Measurements from ENCODE around the gene NSMCE4A. TPM values are rescaled to one million over a fixed set of nuclear protein-coding genes. Genes with fewer than 3 reads are reported as not detected.

NSMCE4A gene
- total and polyA plus RNA-seq, 9 of the 15 experiments (the other 6 are each of a cell fraction or from before 2014, with no cell fraction given), result 8.4 to 88.5 (median 46.4) TPM

DNA sequence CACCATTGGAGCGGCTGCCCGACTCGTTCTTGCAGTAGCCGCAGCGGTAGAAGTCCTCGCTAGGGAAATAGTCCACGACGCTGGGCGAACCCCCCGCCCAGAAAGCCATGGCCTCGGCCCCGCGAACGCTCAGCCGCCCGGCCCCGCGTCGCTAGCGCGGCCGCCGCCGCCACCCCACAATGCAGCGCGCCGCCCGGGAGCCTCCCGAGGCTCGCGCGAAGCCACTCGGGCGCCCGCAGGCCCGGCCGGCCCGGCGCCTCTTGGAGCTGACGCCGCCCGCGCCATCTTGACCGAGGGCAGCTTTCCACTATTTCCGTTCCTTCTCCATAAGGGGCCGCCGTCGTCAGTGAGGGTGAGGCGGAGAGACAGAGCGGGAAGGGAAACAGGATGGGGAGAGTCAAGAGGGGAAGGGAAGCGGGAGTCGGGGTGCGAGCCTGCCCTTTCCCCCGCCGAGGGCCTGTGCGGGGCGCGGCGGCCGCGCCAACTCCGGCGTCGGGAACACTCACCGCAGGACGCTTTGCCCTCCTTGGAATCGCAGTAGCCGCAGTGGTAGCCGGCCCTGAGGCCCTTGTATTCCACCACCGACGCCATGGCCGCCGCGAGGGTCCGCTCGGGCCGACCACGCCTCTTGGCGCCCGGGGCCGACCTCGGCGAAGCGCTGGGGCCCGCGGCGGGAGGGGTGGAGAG is 47.0 kb downstream of the NSMCE4A start, which contains the start of gene ATE1 (continued):
- TF ChIP-seq ZNF518B (CRISPR knock-in tag; IDR thresholded peaks at IDR 0.05) (no peak), ZNF561 (CRISPR knock-in tag; conservative IDR thresholded peaks at IDR 0.05) (no peak), XRCC4 (IDR thresholded peaks at IDR 0.05; ENCODE audit: extremely low read depth, insufficient read depth, insufficient read length) (no peak), MAFF (IDR thresholded peaks at IDR 0.05; ENCODE audit: low read length) (no peak), AFF1 (IDR thresholded peaks at IDR 0.05; ENCODE audit: low read depth in 1 of 2, partially characterized antibody in 2 of 2) (no peak), TAF1 (IDR thresholded peaks at IDR 0.05; ENCODE audit: control insufficient read depth, extremely low read depth, insufficient read depth, low read length, severe bottlenecking) (peak; percentile 85), NR3C1 (CRISPR knock-in tag; IDR thresholded peaks at IDR 0.05) (no peak), ETV6 (IDR thresholded peaks at IDR 0.05; ENCODE audit: borderline replicate concordance in 1 of 2, low read depth in 2 of 2, low read length in 1 of 2) (no peak), ETV6 (CRISPR knock-in tag; IDR thresholded peaks at IDR 0.05; ENCODE audit: borderline replicate concordance) (no peak), CGGBP1 (CRISPR knock-in tag; IDR thresholded peaks at IDR 0.05) (no peak), KDM5B (IDR thresholded peaks at IDR 0.05; ENCODE audit: insufficient replicate concordance, low read depth, low read length) (peak; percentile 88), TAL1 (IDR thresholded peaks at IDR 0.05) (no peak), DEAF1 (CRISPR knock-in tag; IDR thresholded peaks at IDR 0.05) (peak; percentile 70), MEF2A (IDR thresholded peaks at IDR 0.05; ENCODE audit: control insufficient read depth, low read depth, low read length) (no peak), TAF15 (IDR thresholded peaks at IDR 0.05; ENCODE audit: low read depth, low read length) (no peak)
- TF ChIP-seq, protein P1, sequence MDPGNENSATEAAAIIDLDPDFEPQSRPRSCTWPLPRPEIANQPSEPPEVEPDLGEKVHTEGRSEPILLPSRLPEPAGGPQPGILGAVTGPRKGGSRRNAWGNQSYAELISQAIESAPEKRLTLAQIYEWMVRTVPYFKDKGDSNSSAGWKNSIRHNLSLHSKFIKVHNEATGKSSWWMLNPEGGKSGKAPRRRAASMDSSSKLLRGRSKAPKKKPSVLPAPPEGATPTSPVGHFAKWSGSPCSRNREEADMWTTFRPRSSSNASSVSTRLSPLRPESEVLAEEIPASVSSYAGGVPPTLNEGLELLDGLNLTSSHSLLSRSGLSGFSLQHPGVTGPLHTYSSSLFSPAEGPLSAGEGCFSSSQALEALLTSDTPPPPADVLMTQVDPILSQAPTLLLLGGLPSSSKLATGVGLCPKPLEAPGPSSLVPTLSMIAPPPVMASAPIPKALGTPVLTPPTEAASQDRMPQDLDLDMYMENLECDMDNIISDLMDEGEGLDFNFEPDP (CRISPR knock-in tag; IDR thresholded peaks at IDR 0.05), result no peak

Measured in K562 (cell line).